SW 1271 (cell line): Measurements from ENCODE around the gene NEU1.
"Not testable (repeated sequence)": the region's sequence is repeated elsewhere in the genome, so short reads cannot be mapped to it uniquely, and the experiment has no call there.

Experiments used
- DNase-seq, 2 experiments: peaks; one replicate each; lab custom pipeline; 2025; lab: John Stamatoyannopoulos, UW

The NEU1 gene

GRCh38 chr6:31817929-31818511, 44.6 kb downstream of the NEU1 start:
- not testable (repeated sequence) for DNase-seq

GRCh38 chr6:31817133-31817928, 45.3 kb downstream of the NEU1 start:
- DNase-seq, result peak in 1 of 2 experiments; percentile 36

DNA sequence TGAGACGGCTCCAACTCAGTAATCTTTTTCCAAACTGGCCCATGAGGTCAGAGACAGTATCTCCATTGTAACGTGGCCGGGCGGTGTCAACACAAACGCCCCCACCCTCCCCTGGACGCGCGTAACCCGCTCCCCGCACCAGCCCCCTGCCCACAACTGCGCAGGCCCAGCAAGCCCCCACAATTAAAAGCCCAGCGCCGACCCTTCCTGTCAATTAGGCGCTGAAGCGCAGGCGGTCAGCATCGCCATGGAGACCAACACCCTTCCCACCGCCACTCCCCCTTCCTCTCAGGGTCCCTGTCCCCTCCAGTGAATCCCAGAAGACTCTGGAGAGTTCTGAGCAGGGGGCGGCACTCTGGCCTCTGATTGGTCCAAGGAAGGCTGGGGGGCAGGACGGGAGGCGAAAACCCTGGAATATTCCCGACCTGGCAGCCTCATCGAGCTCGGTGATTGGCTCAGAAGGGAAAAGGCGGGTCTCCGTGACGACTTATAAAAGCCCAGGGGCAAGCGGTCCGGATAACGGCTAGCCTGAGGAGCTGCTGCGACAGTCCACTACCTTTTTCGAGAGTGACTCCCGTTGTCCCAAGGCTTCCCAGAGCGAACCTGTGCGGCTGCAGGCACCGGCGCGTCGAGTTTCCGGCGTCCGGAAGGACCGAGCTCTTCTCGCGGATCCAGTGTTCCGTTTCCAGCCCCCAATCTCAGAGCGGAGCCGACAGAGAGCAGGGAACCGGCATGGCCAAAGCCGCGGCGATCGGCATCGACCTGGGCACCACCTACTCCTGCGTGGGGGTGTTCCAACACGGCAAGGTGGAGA, 47.4 kb downstream of the NEU1 start, which contains the start of the genes HSPA1A and HSPA1L:
Gene HSPA1A, plus strand, starts transcription at position 519 of the 814 bp plus-strand sequence. Its CDS starts 214 bp downstream, at position 733.
Gene HSPA1L, minus strand, starts transcription at position 259 of the 814 bp plus-strand sequence. CDS start 3,311 bp downstream, outside the sequence.
- DNase-seq, result peak; percentile 98 to 99

DNA sequence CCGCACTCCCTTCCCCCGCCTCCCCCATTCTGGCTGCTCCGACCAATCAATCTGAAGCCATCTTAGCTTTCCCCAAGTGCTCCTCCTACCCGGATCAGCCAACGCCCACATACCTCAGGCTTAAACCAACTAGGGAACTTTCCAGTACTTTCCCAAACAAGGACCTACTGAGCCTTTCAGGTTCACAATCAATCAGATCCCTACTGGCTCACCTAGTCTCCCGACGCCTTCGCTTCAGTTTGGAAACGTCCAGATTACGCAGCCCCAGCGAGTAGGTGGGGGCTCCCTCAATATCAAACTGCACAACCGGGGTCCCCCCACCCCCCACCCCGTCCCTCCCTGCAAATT, 48.0 kb downstream of the NEU1 start:
- DNase-seq, result peak; percentile 91 to 97

GRCh38 chr6:31813465-31813849, 49.2 kb downstream of the NEU1 start:
- no peak for DNase-seq

DNA sequence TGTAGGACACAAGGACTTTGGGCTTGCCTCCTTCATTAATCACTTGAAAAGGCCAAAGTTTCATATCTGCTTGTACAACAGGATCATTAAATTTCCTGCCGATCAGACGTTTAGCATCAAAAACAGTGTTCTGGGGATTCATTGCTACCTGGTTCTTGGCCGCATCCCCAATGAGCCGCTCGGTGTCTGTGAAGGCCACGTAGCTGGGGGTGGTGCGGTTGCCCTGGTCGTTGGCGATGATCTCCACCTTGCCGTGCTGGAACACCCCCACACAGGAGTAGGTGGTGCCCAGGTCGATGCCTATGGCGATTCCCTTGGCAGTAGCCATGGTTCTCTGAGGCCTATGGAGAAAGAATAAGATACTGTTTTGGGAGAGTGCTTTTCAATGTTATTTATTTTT, 51.0 kb downstream of the NEU1 start:
- DNase-seq, result no peak

DNA sequence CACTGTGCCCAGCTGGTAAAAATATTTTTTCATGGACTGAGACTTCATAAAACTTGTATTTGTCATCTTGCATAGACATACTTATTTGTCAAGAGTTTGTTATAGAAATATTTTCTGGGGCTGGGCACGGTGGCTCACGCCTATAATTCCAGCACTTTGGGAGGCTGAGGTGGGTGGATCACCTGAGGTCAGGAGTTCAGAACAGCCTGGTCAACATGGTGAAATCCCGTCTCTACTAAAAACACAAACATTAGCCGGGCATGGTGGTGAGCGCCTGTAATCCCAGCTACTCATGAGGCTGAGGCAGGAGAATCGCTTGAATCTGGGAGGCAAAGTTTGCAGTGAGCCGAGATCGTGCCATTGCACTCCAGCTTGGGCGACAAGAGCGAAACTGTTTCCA, 54.0 kb downstream of the NEU1 start:
- not testable (repeated sequence) for DNase-seq
